B cell (primary cell): ENCODE measurements around the gene BPIFB2. TPM values are rescaled to one million over a fixed set of nuclear protein-coding genes. Genes with fewer than 3 reads are reported as not detected.

ENCODE experiments used
- ATAC-seq: fragments of 200-7000 bp; cut with Tn5 transposase; one replicate; pipeline ENCODE4 v1.10.0; 2021; ENCODE audit warnings: low read depth, mild to moderate bottlenecking, moderate number of reproducible peaks, moderate library complexity
- CTCF ChIA-PET: fragments of 350-600 bp; sonication (Branson Sonifier 250); formaldehyde crosslinking; loops from one replicate; lab custom pipeline; 2021; ENCODE audit warnings: antibody characterized with exemption, inconsistent platforms; lab: Charles Lee
- POLR2A ChIA-PET: fragments of 350-600 bp; sonication (Branson Sonifier 250); formaldehyde crosslinking; loops from one replicate; lab custom pipeline; 2021; ENCODE audit warnings: antibody characterized with exemption; lab: Charles Lee
- DNase-seq: peaks from one replicate; pipeline ENCODE4 v3.0.0; 2013
- H2AFZ ChIP-seq: 2 replicates; pipeline ENCODE4 v1.6.1; 2012; ENCODE audit warnings: mild to moderate bottlenecking, low read depth, low read length; ENCODE audit not compliant: insufficient read depth, poor library complexity, severe bottlenecking
- H3K27ac ChIP-seq, 2 donors: 1 replicate in 1 of 2; 2 replicates in 1 of 2; pipeline ENCODE4 v1.5.1; 2012 to 2013; ENCODE audit warnings: low read length in 2 of 2, mild to moderate bottlenecking in 2 of 2, moderate library complexity in 1 of 2
- H3K27me3 ChIP-seq, 4 experiments: fragments of 200-600 bp in 1 of 4; sonication (generic) in 1 of 4; replicated peaks in 1 of 4; 1 replicate in 2 of 4; 2 replicates in 2 of 4; pipeline versions ENCODE4 v1.6.1 to v1.7.0; 2013 to 2016; ENCODE audit warnings: low read length in 3 of 4, mild to moderate bottlenecking in 2 of 4, mixed read lengths in 1 of 4, moderate library complexity in 1 of 4; ENCODE audit not compliant: insufficient read depth in 4 of 4, control insufficient read depth in 3 of 4; ENCODE audit errors: control extremely low read depth in 1 of 4
- H3K36me3 ChIP-seq, 2 experiments: replicated peaks in 1 of 2; 1 replicate in 1 of 2; 2 replicates in 1 of 2; pipeline versions ENCODE4 v1.6.1 to v1.7.1; 2013; ENCODE audit warnings: low read length in 1 of 2; ENCODE audit not compliant: insufficient read depth in 2 of 2, control insufficient read depth in 1 of 2; ENCODE audit errors: control extremely low read depth in 1 of 2, extremely low read depth in 1 of 2
- H3K4me1 ChIP-seq, 2 donors: fragments of 200-600 bp in 1 of 2; sonication (generic) in 1 of 2; 1 replicate in 1 of 2; 2 replicates in 1 of 2; pipeline versions ENCODE4 v1.5.1 to v1.6.1; 2013 to 2017; ENCODE audit warnings: low read length in 2 of 2; ENCODE audit not compliant: control insufficient read depth in 2 of 2, insufficient read depth in 2 of 2
- H3K4me2 ChIP-seq: replicated peaks from 2 replicates; pipeline ENCODE3; 2012; ENCODE audit warnings: mild to moderate bottlenecking, low read depth, low read length; ENCODE audit not compliant: poor library complexity, severe bottlenecking
- H3K4me3 ChIP-seq, 5 experiments: fragments of 200-600 bp in 1 of 5; sonication (generic) in 1 of 5; 1 replicate in 3 of 5; 2 replicates in 2 of 5; pipeline versions ENCODE4 v1.5.1 to v1.7.0; 2011 to 2016; ENCODE audit warnings: low read length in 4 of 5, mild to moderate bottlenecking in 4 of 5, low read depth in 2 of 5, control low read depth in 1 of 5, moderate library complexity in 1 of 5; ENCODE audit not compliant: insufficient read depth in 1 of 5; ENCODE audit errors: control extremely low read depth in 1 of 5, extremely low read depth in 1 of 5
- H3K79me2 ChIP-seq: fragments of 200-600 bp; sonication (generic); one replicate; pipeline ENCODE4 v1.6.0; 2016; ENCODE audit warnings: low read length; ENCODE audit not compliant: control insufficient read depth, insufficient read depth
- H3K9ac ChIP-seq: fragments of 200-600 bp; sonication (generic); 2 replicates; pipeline ENCODE4 v1.6.1; 2017; ENCODE audit warnings: mild to moderate bottlenecking, low read length, moderate library complexity
- H3K9me3 ChIP-seq, 3 donors: one replicate each; pipeline versions ENCODE4 v1.6.1 to v1.7.1; 2013; ENCODE audit warnings: low read length in 2 of 3; ENCODE audit not compliant: control insufficient read depth in 2 of 3, insufficient read depth in 1 of 3; ENCODE audit errors: control extremely low read depth in 1 of 3
- H4K20me1 ChIP-seq: 2 replicates; pipeline ENCODE4 v1.6.0; 2012; ENCODE audit warnings: mild to moderate bottlenecking, low read length; ENCODE audit not compliant: insufficient read depth, control insufficient read depth, poor library complexity, severe bottlenecking
- H3K27ac Mint-ChIP-seq: one replicate; pipeline ENCODE4 v1.8.0; 2021; ENCODE audit warnings: mixed read lengths
- H3K27me3 Mint-ChIP-seq: one replicate; pipeline ENCODE4 v1.8.0; 2021; ENCODE audit warnings: mixed read lengths
- H3K4me1 Mint-ChIP-seq: one replicate; pipeline ENCODE4 v1.8.0; 2021; ENCODE audit warnings: mixed read lengths
- H3K4me3 Mint-ChIP-seq: one replicate; pipeline ENCODE4 v1.8.0; 2021; ENCODE audit warnings: mixed read lengths
- H3K9me3 Mint-ChIP-seq: one replicate; pipeline ENCODE4 v1.8.0; 2022; ENCODE audit warnings: mixed read lengths; ENCODE audit not compliant: insufficient read depth
- CTCF ChIP-seq: fragments of 200-600 bp; IDR thresholded peaks from one replicate; pipeline ENCODE4 v1.8.0; 2022; ENCODE audit warnings: antibody characterized with exemption, mild to moderate bottlenecking
- EZH2 ChIP-seq: IDR thresholded peaks from 2 replicates; pipeline ENCODE4 v1.6.1; 2012; ENCODE audit warnings: borderline replicate concordance, low read depth, mild to moderate bottlenecking, moderate library complexity, low read length; ENCODE audit not compliant: insufficient read depth, poor library complexity, severe bottlenecking
- WGBS: methylation state at CpG from one replicate; pipeline ENCODE4 v1.1.5; 2013; ENCODE audit warnings: missing lambda C conversion rate; ENCODE audit not compliant: insufficient coverage; 5-methylcytosine and 5-hydroxymethylcytosine counted together
- intact Hi-C: fragments of 100-400 bp; cut with micrococcal nuclease; formaldehyde crosslinking; loops from one replicate; pipeline ENCODE4 v1.10.0; 2022
- polyA plus RNA-seq: library from polyadenylated mRNA; depleted of rRNA; stranded (reverse); fragments of >200 nt; gene quantifications from 2 replicates; pipeline ENCODE4 v1.2.3, GENCODE V29; 2012
- total RNA-seq, 2 donors: library from RNA; stranded (reverse); fragments of 120-200 nt in 1 of 2; gene quantifications; 1 replicate in 1 of 2; 2 replicates in 1 of 2; pipeline versions ENCODE4 v1.2.3 to v1.2.4, GENCODE V29; 2013 to 2022

Gene BPIFB2
- total and polyA plus RNA-seq, 2 donors (not counting 1 experiment from before 2014, with no cell fraction given): not detected

GRCh38 chr20:32997431-32997830 is 10.1 kb upstream of the BPIFB2 start:
- 74% methylated on average over 2 of the region's 2 CpGs for WGBS
- Mint-ChIP-seq H3K27ac (no peak overlapping the region), H3K9me3 (peaks cover 7% of the 10 kb centered on the region), H3K4me1 (peaks cover 13% of the 10 kb centered on the region), H3K27me3 (no peaks in the 10 kb centered on the region), H3K4me3 (no peak overlapping the region)
- ChIA-PET POLR2A (no interaction called here), CTCF (no interaction called here)
- Histone ChIP-seq H3K36me3 (no peaks in the 10 kb centered on the region), H3K4me3 (no peak overlapping the region), H3K27me3 (no peaks in the 10 kb centered on the region), H3K4me1 (peaks cover 9 to 10% of the 10 kb centered on the region in 2 donors), H2AFZ (no peak overlapping the region), H3K9ac (no peak overlapping the region), H3K79me2 (no peaks in the 10 kb centered on the region), H3K27ac (no peak overlapping the region), H4K20me1 (no peaks in the 10 kb centered on the region), H3K9me3 (peaks cover 3 to 12% (median 7%) of the 10 kb centered on the region in 3 donors), H3K4me2 (no peak overlapping the region)
- DNase-seq (no peak), ATAC-seq (no peak)
- intact Hi-C loops: no loop called here
- TF ChIP-seq CTCF (no peak), EZH2 (no peak)

- TF ChIP-seq EZH2 (no peak), CTCF (no peak)
- H4K20me1 ChIP-seq: no peaks in the 10 kb centered on the region
These were observed 7.8 kb upstream of the BPIFB2 start for GRCh38 chr20:32999603-33000250.

More at GRCh38 chr20:32999603-33000250, 7.8 kb upstream of the BPIFB2 start:
- Histone ChIP-seq H3K4me3 (no peak overlapping the region), H3K27ac (no peak overlapping the region), H3K27me3 (no peaks in the 10 kb centered on the region), H3K9me3 (peaks cover 3 to 12% (median 5%) of the 10 kb centered on the region in 3 donors), H2AFZ (peak overlapping the region; percentile 8), H3K36me3 (no peaks in the 10 kb centered on the region), H3K4me1 (peaks cover 7 to 8% of the 10 kb centered on the region in 2 donors), H3K9ac (no peak overlapping the region), H3K4me2 (peak overlapping the region; percentile 13), H3K79me2 (no peaks in the 10 kb centered on the region)
- WGBS: 49% methylated on average over 5 of the region's 9 CpGs
- ATAC-seq: no peak
- ChIA-PET CTCF (no interaction called here), POLR2A (no interaction called here)
- Mint-ChIP-seq H3K9me3 (peaks cover 7% of the 10 kb centered on the region), H3K4me3 (no peak overlapping the region), H3K27me3 (no peaks in the 10 kb centered on the region), H3K4me1 (peaks cover 9% of the 10 kb centered on the region), H3K27ac (no peak overlapping the region)
- intact Hi-C loops: no loop called here
- DNase-seq: peak; percentile 32
